ENCODE measurements around the gene PAM.

GRCh38 chr5:102747386-102748166 is 7.5 kb upstream of the PAM start:
- TF ChIP-seq ZNF274 (IDR thresholded peaks at IDR 0.05; ENCODE audit: low read depth, low read length): no peak
- no peak for TF ChIP-seq YY1 (IDR thresholded peaks at IDR 0.05; ENCODE audit: insufficient read depth, insufficient read length)
